ENCODE data around the gene RENBP.

The RENBP gene

DNA sequence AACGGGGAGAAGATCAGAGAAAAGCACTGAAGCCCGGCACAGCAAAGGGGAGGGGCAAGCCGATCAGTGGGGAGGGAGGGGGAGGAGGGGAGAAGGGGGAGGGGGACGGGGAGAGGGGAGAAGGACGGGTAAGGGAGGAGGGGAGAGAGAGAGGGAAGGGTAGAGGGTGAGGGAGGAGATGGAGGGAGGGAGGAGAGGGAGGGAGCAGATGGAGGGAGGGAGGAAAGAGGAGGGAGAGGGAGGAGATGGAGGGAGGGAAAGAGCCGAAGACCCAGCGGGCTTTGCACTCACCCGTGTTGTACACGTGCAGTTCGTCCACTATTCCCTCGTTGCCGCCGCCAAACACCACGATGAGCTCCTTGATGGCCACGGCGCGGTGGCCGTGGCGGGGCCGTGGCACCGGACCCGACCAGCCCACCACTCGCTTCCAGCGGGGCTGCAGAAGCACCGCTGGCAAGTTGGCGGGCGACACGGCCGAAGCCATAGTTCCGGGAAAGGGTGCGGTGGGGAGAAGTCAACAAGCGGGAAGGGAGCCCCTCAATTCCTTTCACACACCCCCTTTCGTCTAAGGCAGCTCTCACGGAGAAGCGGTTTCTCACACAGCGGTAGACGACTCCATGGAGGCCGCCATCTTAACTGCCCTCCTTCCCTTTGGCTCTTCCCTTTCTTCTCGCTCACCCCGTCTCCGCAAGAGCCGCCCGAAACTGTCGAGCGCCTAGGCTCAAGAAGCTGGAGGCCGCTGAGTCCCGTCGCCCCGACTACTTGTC, 26.1 kb upstream of the RENBP start:
- no peak for DNase-seq

DNA sequence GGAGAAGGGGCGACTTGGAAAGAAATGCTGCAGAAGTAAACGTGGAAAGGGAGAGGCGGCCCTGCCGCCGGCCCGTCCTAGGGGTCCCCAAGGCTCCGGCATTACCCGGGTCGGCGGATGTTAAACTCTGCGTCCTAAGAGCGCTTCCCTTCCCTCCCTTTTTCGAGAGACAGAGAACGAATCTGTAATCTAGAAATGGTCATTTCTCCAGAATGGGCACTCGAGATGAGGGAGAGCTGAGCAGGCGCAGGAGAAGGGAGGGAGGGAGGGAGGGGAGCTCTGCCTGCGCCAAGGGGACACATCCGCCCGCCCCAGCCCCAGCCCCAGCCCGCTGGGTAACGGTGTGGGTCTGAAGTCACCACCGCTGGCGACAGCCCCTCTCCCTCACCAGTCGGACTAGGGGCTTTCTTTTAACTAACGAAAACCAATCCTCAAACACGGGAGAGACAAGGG, 25.5 kb upstream of the RENBP start:
- DNase-seq = no peak

DNA sequence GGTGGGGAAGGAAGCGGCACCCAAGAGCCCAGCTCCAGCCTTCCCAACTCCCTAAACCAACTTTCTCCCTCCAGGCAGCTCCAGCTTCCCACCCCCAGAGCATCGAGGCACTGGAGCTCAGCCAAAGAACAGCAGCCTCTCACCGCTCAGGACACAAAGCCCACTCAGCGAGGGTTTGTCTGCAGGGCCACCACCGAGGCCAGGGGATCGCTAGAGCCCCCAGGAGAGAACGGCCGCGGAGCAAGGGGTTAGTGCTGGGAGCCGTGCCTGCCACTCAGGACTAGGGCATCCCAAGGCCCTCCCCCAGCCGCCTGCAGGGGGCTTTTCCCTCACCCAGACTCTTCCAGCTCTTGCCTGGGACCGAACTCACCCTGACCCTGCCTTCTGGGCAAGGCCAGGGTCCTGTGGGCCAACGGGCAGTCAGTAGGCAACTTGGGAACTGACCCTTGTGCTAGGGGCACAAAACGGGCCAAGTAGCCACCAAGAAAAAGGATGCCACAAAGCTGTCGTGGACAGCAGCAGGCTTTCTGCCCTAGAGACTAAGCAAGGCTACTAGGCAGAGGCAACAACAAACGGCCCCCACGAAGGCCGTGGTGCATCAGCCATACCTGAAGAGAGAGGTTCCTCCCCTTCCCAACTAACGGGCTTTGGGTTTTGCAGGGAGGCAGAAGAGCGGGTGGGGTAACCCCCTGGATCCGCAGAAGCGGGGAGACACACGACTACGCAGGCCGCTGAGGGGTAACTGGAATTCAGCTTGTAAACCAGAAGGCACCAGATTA, 24.9 kb upstream of the RENBP start:
- DNase-seq = no peak

DNA sequence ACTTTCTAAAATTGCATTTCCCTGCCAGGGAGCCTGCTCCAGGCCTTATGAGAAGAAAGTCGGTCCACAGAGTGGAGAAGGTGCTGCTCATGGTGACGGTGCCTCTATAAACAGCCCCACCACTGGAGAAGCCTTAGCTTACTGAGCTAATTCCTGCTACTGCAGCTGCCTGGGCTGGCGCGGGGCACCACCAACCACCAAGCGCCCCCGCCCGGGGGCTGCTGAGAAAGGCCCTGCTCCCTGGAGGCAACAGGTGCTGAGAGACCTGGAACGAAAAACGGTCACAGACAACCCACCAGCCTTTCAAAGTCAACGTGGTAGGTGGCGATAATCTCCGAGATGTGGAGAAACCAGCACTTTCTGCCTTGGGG, 24.3 kb upstream of the RENBP start:
- no peak for DNase-seq

DNA sequence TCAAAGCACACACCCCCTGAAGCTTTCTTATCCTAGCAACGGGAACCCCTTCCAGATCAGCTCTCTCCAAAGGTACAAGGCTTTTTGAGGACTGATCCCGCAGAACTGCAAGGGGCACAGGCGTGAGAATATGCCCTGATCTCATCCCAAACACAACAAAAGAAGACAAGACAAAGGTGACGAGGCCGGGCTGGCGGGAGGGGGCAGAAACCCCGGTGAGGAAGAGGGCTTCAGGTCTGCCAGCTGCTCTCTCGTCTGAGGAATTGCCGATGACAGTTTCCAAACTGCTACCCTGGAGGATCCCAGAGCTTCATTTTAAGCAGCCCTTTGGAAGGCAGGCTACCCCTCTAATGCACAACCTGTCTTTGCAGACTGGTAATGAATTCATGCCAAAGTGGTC, 23.8 kb upstream of the RENBP start:
- DNase-seq = no peak

DNA sequence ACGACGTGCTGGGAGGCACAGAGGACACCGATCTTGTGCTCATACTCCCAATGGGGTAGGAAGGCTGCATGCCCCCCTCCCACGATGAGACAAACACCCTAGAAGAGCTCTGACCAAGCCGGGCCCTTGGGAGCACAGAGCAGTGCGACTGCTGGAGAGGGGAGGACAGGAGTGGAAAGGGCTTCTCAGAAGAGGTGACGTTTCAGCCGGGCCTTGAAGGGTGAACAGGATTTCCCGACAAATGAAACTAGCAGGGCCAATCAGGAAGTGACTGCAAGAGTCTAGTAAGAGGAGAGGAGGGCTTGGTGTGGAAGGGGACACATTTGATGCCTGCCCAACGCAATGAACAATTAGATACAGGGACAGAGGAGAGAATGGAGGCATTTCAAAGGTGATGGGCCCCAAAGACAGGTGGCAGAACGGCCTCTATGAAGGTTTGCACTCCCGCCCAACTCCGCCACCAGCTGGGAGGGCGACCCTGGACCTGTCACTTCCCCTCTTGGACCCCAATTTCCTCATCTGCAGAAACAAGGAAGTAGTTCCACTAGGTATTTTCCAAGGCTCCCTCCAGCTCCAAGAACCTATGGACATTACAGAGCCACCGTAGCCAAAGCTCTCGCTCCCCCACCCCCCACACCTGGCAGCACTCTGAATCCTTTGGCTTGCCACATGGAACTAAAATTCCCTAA, 23.2 kb upstream of the RENBP start:
- DNase-seq = no peak

DNA sequence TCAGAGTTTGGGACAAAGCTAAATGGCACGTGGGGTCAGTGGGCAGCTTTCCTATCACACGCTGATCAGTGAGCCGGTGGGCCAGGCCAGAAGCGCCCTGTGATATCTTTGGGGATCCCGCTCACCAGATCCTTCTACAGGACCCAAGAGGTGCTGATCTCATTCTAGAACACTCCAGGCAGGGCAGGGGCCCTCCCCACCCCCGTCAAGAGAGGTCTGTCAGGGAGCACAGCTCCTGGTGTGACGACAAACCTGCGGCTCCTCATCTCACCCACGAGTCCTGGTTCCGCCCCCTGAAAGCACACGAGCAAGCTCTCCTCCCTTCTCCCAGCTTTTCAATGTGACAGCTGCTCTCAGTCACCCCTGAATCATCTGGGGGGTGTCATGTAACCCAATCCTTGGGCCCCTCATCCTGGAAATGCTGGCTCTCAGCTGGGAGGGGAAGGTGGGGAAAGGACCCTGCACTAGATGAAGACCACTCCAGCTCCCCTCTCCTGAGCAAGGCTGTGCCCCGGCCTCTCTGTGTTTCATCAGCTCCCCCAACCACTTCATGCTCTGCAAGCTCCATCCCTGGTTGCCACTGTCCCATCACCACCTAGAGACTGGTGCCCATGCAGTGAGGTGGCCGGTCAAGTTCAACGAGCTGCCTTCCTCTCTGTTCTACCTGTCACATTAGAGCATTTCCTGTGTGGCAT, 22.5 kb upstream of the RENBP start:
- no peak for DNase-seq

DNA sequence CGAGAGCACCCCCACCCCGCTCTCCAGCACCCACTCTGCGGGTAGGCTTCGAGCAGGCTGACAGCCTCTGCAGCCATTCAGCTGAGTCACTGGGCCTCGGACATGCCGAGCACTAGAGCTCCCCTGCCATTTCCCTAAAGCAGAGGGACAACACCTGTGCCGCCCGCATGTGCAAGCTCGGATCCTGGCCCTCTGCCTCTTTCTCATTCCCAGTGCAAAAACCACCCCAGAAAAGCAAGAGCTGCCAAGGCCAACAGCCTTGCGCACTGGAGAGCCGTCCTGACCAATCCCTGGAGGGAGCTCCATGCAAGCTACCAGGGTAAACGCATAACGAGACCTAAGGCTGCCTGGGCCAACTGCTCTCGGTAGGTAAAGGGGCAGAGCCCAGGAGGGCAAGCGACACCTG, 21.8 kb upstream of the RENBP start:
- DNase-seq = no peak

DNA sequence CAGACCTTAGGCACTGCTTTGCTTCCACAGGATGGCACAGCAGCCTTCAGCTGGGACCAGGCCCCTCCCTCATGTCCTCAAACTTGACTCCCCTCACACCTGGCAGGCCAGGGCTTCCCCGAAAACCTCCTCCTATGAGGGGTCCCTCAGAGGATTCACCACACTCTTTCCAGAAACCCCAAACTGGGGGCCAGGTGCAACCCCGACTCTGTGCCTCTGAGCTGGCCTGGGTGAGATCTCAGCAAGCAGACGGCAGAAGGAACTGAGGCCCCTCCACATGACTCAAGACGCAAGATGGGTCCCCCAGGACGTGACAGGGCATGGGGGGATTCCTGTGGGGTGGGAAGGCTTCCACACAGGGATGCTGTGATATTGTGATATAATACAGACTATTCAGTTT, 21.0 kb upstream of the RENBP start:
- DNase-seq = no peak

DNA sequence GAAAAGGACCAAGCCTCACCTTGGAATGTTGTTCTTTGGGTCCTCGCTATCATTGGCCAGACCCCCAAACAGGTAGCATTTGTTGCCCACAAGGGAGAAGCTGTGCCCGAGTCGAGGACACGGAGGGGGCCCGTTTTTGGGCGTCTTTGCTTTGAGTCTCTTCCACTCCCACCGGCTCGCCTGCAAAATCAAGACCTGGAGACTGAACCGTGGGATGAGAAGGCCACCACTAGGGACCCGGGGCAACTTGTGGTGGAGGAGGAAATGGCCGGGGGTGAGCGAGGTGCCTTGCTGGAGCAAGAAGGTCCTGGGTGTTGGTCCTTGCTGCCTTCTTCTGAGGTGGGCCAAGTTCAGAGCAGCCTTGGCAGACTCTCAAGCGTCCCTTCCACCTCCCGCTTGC, 19.7 kb upstream of the RENBP start:
- no peak for DNase-seq

DNA sequence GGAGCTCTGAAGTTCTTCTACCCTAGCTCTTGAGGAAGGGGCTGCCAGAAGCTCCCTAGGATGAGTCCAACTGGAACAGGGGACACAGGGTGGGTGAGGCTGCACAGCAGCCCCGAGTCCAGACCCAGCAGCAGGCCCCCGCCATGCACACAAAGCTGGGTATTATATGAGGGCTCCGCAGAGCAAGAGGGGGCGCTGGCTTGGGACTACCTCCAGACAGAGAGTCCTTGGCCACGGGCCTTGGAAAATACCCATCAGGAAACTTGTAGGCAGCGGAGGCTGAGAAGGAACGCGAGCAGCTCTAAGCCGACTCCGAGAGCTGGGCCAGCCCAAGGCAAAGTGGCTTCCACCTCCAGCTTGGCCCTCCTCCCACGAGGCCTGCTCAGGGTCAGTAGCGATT, 19.1 kb upstream of the RENBP start:
- no peak for DNase-seq

DNA sequence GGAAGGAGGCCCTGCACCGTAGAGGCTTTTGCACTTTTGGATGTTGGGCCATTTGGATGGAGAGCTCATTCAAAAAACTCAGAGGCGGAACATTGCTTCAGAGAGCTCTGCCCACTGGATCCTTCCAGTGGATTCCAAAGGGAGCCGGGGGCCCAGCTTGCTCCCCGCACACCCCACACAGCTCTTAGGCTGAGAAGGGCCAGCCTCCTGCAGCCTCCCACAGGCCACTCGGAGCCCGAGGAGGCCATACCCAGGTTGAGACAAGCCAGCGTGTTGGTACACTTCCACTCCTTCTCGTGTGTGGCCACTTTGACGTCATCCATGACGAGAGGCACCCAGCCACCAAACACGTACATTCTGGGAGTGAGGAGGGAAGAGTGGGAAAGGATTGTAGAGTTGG, 16.8 kb upstream of the RENBP start:
- no peak for DNase-seq

DNA sequence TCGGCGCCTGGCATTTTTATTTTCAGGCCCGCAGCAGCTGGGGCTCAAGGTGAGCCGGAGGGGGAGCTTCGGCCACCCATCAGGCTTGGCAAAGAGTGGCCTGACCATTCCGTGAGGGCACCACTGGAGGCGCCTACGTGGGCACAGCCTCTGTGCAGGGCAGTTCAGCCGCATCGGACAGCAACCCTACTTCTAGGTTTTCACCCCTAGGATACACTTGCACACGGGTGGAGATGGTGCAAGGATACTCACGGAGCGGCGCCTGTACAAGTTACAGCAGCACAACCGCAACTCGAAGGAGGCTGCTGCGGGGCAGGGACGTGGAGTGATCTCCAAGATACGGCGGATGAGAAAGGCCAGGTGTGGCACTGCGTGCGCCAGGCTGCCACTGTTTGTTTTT, 16.3 kb upstream of the RENBP start:
- DNase-seq = no peak

DNA sequence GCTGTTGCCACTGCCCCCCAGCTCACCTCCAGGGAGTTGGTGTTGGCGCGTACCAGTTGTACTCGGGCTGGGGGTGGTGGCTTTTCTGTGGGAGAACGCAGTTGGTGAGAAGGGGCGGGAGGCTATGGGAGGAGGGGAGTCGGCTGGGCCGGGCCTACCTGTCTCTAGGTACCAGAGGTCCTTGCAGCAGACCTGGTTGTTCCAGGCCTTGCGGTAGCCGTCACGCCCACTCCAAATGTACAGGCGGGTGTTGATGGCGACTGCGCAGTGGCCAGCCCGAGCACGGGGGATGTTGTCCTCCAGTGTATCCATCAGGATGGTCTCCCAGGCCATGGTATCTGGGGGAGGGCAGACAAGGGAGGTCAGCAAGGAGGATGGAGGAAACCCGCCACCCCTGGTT, 15.6 kb upstream of the RENBP start:
- no peak for DNase-seq

DNA sequence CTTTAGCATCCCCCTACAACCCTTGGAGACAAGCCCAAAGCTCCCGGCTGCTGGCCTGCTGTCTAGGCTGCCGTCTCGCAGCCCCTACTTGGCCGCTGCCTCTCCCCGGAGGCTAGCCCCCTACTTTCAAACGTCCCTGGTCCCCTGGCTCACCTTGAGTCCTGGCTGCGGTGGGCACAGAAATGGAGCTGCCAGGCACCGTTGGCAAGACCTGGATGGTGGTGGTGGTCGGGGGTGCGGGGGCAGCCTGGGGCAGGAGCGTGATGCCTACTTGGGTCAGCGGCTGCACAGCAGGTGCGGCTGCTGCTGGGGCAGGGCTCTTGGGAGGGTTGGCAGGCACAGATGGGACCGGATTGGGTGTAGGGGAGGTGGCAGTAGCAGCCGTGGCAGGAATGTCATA, 15.2 kb upstream of the RENBP start:
- DNase-seq = no peak

DNA sequence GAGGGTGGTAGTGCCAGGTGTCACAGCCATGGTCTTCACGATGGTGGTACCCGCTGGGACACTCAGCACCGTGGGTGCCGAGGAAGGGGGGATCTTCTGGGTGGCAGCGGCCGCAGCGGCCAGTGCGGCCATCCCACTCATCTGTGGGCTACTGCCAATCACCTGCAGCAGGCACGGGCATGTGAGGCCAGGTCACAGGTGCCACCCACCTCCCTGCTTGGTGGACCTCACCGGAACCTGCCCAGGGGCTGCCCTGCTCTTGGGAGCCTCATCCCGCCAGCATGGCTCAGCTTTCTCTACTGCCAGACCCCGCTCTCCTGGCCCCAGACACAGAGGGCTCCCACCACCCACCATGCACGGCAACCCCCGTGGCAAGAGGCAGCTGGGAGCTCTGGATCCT, 14.2 kb upstream of the RENBP start:
- no peak for DNase-seq

DNA sequence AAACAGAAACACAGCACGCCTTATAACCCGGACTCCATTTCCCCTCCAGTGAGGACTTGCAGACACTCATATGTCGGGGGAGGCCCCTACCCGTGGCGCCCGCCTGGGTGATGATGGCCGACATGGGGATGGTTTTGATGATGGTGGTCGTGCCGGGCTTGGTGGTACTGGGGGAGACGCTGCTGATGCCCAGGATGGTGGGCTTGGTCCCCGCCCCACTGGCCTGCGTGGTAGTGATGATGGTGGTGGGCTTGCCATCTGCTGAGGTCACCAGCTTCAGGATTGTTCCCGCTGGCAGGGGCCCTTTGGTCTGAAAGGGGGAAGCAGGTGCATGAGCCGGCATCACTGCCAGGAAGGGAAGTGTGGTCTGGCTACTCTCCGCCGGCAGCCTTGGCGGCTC, 12.8 kb upstream of the RENBP start:
- no peak for DNase-seq

DNA sequence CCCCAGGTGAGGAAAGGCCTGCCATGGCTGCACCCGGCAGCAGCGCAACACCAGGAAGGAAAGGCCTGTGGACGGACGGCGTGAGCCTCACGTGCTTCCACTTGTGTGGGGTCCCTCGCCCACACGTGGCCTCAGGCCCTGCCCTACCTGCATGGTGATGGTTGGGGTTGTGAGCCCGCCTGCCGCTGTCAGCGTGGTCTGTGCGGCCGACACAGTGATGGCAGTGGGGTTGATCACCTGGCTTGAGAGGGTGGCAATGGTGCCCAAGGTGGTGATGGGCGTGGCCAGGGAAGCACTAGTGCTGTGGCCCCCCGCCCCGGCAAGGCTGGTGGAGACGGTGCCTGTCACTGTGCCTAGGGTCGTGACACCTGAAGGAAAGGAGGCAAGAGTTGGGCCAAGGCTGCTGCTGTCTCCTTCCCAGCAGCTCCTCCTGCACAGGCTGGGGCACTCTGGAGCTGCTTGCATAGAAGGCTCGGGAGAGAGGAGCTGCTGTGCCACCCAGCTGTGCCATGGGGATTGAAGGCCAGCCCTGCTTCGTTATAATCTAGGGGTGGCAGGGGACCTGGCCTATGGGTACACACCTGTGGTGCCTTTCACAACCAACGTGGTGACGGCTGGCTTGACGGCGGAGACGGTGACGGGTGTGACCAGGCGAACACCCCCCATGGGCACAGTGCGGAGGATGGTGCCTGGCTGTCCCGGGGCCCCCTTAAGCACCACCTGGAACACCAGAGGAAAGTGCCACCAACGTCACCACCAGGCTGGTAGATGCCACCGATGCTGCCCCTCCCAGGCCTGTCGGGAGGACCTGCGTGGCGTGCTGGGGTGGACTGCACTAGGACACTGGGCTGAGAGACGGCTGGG, 11.8 kb upstream of the RENBP start:
- DNase-seq = no peak

DNA sequence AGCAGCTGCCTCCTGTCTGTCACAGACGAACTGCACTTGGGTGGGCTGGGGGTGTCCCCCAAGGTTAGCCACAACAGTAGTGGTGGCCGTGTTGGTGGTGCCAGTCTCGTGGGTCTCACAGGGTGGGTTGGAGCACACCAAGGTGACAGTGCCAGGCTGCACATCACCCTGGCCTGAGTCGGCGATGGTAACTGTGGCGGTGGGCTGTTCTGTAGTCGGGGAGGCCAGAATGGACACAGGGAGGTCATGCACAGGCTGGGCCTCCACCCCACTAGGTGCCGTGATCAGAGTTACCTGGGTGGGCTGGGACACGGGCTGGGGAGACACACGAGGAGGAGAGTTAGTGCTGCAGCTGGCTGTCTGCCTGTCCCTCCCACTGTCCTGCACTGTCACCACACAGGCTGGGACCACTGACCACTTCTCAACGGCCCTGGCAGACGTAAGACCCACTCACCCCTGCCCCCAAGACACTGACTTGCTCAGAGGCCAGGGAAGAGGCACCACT, 10.8 kb upstream of the RENBP start:
- no peak for DNase-seq

DNA sequence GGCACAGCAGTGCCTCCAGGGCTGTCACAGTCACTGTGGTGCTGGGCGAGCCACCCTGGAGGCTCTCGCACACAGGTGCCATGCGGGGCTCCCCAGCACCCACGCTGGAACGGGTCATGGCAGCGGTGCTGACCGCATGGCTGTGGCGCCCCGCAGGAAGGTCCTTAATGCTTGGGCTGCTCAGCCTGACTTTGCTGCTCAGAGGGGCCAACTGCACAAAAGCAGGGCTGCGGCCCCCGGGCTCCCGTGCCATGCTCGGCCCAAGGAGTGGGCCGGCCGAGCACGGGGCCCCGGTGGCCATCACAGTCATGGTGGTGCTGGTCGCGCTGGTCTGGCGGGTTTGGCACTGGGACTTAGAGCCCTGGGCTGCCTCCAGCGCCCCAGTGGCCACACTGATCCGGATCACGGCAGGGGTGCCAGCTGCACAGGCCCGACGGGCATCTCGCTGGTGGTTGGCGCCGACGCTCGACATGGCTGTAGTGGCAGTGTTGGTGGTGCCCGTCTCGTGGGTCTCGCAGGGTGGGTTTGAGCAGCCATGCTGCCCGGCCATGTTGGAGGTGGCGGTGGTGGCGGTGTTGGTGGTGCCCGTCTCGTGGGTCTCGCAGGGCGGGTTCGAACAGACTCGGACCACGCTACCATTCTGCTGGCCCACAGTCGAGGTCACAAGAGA, 10.2 kb upstream of the RENBP start:
- no peak for DNase-seq

DNA sequence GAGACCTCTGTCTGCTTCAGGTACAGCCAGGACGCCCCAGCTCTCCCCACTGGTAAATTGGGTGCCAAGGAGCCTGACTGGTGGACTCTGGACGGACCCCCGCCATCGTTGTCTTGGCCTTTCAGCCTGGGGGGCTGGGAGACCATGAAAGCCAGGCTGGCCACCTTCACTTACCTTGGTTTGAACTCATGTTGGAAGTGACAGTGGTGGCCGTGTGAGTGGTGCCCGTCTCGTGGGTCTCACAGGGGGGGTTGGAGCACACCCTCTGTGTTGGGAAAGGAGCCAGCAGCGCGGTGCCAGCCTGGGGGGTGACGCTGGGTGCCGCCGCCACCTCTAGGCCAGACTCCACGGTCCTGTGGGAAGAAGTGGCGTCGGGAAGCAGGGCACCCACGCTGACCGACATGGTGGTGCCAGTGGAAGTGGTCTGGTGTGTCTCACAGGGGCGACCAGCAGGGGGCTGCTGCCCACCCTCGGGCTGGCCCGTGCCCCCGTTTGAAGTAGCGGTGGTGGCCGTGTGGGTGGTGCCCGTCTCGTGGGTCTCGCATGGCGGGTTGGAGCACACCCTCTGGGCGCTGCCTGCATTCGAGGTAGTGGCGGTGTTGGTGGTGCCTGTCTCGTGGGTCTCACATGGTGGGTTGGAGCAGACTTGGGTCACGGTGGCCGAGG, 9.6 kb upstream of the RENBP start:
- DNase-seq = no peak

All from GDM1 (cell line).